Measurements from ENCODE around the gene FAAP100.
"Not testable (repeated sequence)": the region's sequence is repeated elsewhere in the genome, so short reads cannot be mapped to it uniquely, and the experiment has no call there.

Gene FAAP100

GRCh38 chr17:81535007-81535328, 17.2 kb downstream of the FAAP100 start:
- no peak overlapping the region for H3K4me3 ChIP-seq (replicated peaks; ENCODE audit: insufficient read depth, low read length)
- H3K27ac ChIP-seq (replicated peaks), result no peak overlapping the region
- no peak for DNase-seq (ENCODE audit: low read depth in 1 of 2, low spot score in 1 of 2)
- TF ChIP-seq CTCF (IDR thresholded peaks at IDR 0.05; ENCODE audit: insufficient read depth, low read length), result no peak
- no peak for TF ChIP-seq POLR2AphosphoS5 (IDR thresholded peaks at IDR 0.05; ENCODE audit: low read depth)
- TF ChIP-seq REST (IDR thresholded peaks at IDR 0.05; ENCODE audit: insufficient replicate concordance, low read depth), result no peak
- TF ChIP-seq GABPA (IDR thresholded peaks at IDR 0.05; ENCODE audit: low read depth), result no peak
- TF ChIP-seq SPI1 (IDR thresholded peaks at IDR 0.05; ENCODE audit: borderline replicate concordance, low read depth), result no peak
- H3K27me3 ChIP-seq (ENCODE audit: insufficient read depth, poor library complexity, severe bottlenecking), result peaks cover 14% of the 10 kb centered on the region

- H3K4me3 ChIP-seq (replicated peaks; ENCODE audit: insufficient read depth, low read length), result no peak overlapping the region
- H3K27ac ChIP-seq (replicated peaks), result no peak overlapping the region
- no peak for DNase-seq (ENCODE audit: low read depth in 1 of 2, low spot score in 1 of 2)
- TF ChIP-seq SPI1 (IDR thresholded peaks at IDR 0.05; ENCODE audit: borderline replicate concordance, low read depth), result no peak
- no peak for TF ChIP-seq GABPA (IDR thresholded peaks at IDR 0.05; ENCODE audit: low read depth)
- no peak for TF ChIP-seq REST (IDR thresholded peaks at IDR 0.05; ENCODE audit: insufficient replicate concordance, low read depth)
- TF ChIP-seq POLR2AphosphoS5 (IDR thresholded peaks at IDR 0.05; ENCODE audit: low read depth), result no peak
- peaks cover 14% of the 10 kb centered on the region for H3K27me3 ChIP-seq (ENCODE audit: insufficient read depth, poor library complexity, severe bottlenecking)
Measured at GRCh38 chr17:81534157-81535006, 17.8 kb downstream of the FAAP100 start.

GRCh38 chr17:81533339-81534141, 18.6 kb downstream of the FAAP100 start:
- H3K4me3 ChIP-seq (replicated peaks; ENCODE audit: insufficient read depth, low read length), result no peak overlapping the region
- peaks cover 14% of the 10 kb centered on the region for H3K27me3 ChIP-seq (ENCODE audit: insufficient read depth, poor library complexity, severe bottlenecking)
- no peak for DNase-seq (ENCODE audit: low read depth in 1 of 2, low spot score in 1 of 2)
- no peak overlapping the region for H3K27ac ChIP-seq (replicated peaks)
- TF ChIP-seq SPI1 (IDR thresholded peaks at IDR 0.05; ENCODE audit: borderline replicate concordance, low read depth) (no peak), POLR2AphosphoS5 (IDR thresholded peaks at IDR 0.05; ENCODE audit: low read depth) (no peak)

- Histone ChIP-seq H3K4me3 (replicated peaks; ENCODE audit: insufficient read depth, low read length) (no peak overlapping the region), H3K27ac (replicated peaks) (no peak overlapping the region), H3K27me3 (ENCODE audit: insufficient read depth, poor library complexity, severe bottlenecking) (peaks cover 14% of the 10 kb centered on the region)
- TF ChIP-seq CTCF (IDR thresholded peaks at IDR 0.05; ENCODE audit: insufficient read depth, low read length) (no peak), POLR2AphosphoS5 (IDR thresholded peaks at IDR 0.05; ENCODE audit: low read depth) (no peak), REST (IDR thresholded peaks at IDR 0.05; ENCODE audit: insufficient replicate concordance, low read depth) (no peak), GABPA (IDR thresholded peaks at IDR 0.05; ENCODE audit: low read depth) (no peak), SPI1 (IDR thresholded peaks at IDR 0.05; ENCODE audit: borderline replicate concordance, low read depth) (no peak)
- DNase-seq (ENCODE audit: low read depth in 1 of 2, low spot score in 1 of 2), result no peak
Measured at GRCh38 chr17:81532490-81533287, 19.5 kb downstream of the FAAP100 start.

- not testable (repeated sequence) for H3K27me3 ChIP-seq (ENCODE audit: insufficient read depth, poor library complexity, severe bottlenecking); H3K27ac ChIP-seq (replicated peaks); H3K4me3 ChIP-seq (replicated peaks; ENCODE audit: insufficient read depth, low read length); DNase-seq (ENCODE audit: low read depth in 1 of 2, low spot score in 1 of 2)
Measured at GRCh38 chr17:81531998-81532404, 20.2 kb downstream of the FAAP100 start.

Measured in HL-60 (cell line).